K562 (cell line): ENCODE data around the gene SYF2. TPM values are rescaled to one million over a fixed set of nuclear protein-coding genes. Genes with fewer than 3 reads are reported as not detected.

Experiments
- ATAC-seq: fragments of 200-7000 bp; cut with Tn5 transposase; 3 replicates; pipeline ENCODE4 v1.9.1; 2020; ENCODE audit warnings: moderate library complexity
- BruUV-seq: library from RNA; stranded (reverse); fragments of 400-500 nt; replicated peaks from 2 replicates; lab custom pipeline; 2021; lab: Mats Ljungman, UMichigan
- CTCF ChIA-PET: fragments of 300-600 bp; formaldehyde crosslinking; extraction: SDS; loops from one replicate; lab custom pipeline; 2021; ENCODE audit warnings: low intra/inter-chr PET ratio; lab: Yijun Ruan, JAX
- POLR2A ChIA-PET: fragments of 300-600, 350-650 bp; sonication (Branson Sonifier 250); formaldehyde crosslinking; extraction: SDS; loops from one replicate; lab custom pipeline; 2021; ENCODE audit warnings: antibody characterized with exemption, inconsistent platforms; lab: Yijun Ruan, JAX
- DNase-seq, 4 experiments: peaks; one replicate each; pipeline versions ENCODE4 v3.0.0 to v3.0.0-alpha.2; 2011 to 2018; ENCODE audit warnings: low spot score in 3 of 4, mixed read lengths in 3 of 4; ENCODE audit errors: extremely low read depth in 1 of 4
- FAIRE-seq: peaks from 2 replicates; lab custom pipeline; 2011; peaks lifted over from hg19 to GRCh38; lab: Jason Lieb, UNC
- H2AFZ ChIP-seq: 2 replicates; pipeline ENCODE4 v1.6.0; 2011; ENCODE audit warnings: low read depth, low read length, control low read depth, inconsistent platforms
- H3K27ac ChIP-seq: fragments of 200-600 bp; 3 replicates; pipeline ENCODE4 v1.8.0; 2011; ENCODE audit warnings: low read depth, mild to moderate bottlenecking, control low read depth, inconsistent platforms, low read length, moderate library complexity, mixed read lengths; ENCODE audit errors: extremely low read depth
- H3K27me3 ChIP-seq, 2 experiments: fragments of 300-600 bp in 1 of 2; 2 replicates in 1 of 2; 3 replicates in 1 of 2; pipeline versions ENCODE4 v1.6.0 to v1.8.0; 2011; ENCODE audit warnings: inconsistent platforms in 2 of 2, low read length in 2 of 2, mild to moderate bottlenecking in 1 of 2, mixed read lengths in 1 of 2, moderate library complexity in 1 of 2; ENCODE audit not compliant: control insufficient read depth in 2 of 2, insufficient read depth in 2 of 2
- H3K36me3 ChIP-seq: fragments of 300-600 bp; 3 replicates; pipeline ENCODE4 v1.8.0; 2011; ENCODE audit warnings: mild to moderate bottlenecking, low read length, inconsistent platforms; ENCODE audit not compliant: control insufficient read depth, insufficient read depth
- H3K4me1 ChIP-seq, 2 experiments: fragments of 200-600 bp in 1 of 2; replicated peaks in 1 of 2; 2 replicates in 1 of 2; 3 replicates in 1 of 2; pipeline versions ENCODE4 v1.5.1 to v1.8.0; 2011; ENCODE audit warnings: inconsistent platforms in 2 of 2, low read length in 2 of 2, mild to moderate bottlenecking in 1 of 2, mixed read lengths in 1 of 2, moderate library complexity in 1 of 2; ENCODE audit not compliant: control insufficient read depth in 2 of 2, insufficient read depth in 2 of 2
- H3K4me2 ChIP-seq: 2 replicates; pipeline ENCODE4 v1.6.1; 2011; ENCODE audit warnings: low read length, control low read depth, inconsistent platforms, mixed read lengths; ENCODE audit not compliant: insufficient read depth
- H3K4me3 ChIP-seq: fragments of 200-600 bp; sonication (generic), shearing (Covaris generic); 2 replicates; pipeline ENCODE4 v1.5.1; 2016; ENCODE audit warnings: control low read depth, inconsistent platforms
- H3K79me2 ChIP-seq: fragments of 200-600 bp; 3 replicates; pipeline ENCODE4 v1.8.0; 2011; ENCODE audit warnings: low read length, inconsistent platforms; ENCODE audit not compliant: control insufficient read depth, insufficient read depth
- H3K9ac ChIP-seq, 2 experiments: 2 replicates each; pipeline versions ENCODE4 v1.6.0 to v1.6.1; 2011; ENCODE audit warnings: low read depth in 2 of 2, low read length in 2 of 2, control low read depth in 1 of 2, inconsistent platforms in 1 of 2, mild to moderate bottlenecking in 1 of 2, mixed read lengths in 1 of 2; ENCODE audit not compliant: insufficient read depth in 1 of 2
- H3K9me1 ChIP-seq: one replicate; pipeline ENCODE4 v1.6.0; 2011; ENCODE audit warnings: inconsistent platforms, mild to moderate bottlenecking, low read length, moderate library complexity; ENCODE audit not compliant: control insufficient read depth, insufficient read depth
- H3K9me3 ChIP-seq: replicated peaks from 2 replicates; pipeline ENCODE4 v1.5.1; 2011; ENCODE audit warnings: low read depth, low read length, inconsistent platforms; ENCODE audit not compliant: control insufficient read depth, insufficient read depth
- H4K20me1 ChIP-seq: replicated peaks from 2 replicates; pipeline ENCODE4 v1.6.1; 2011; ENCODE audit warnings: low read length, inconsistent platforms, mixed read lengths; ENCODE audit not compliant: control insufficient read depth, insufficient read depth
- ARHGAP35 ChIP-seq: fragments of 450-650 bp; IDR thresholded peaks from 2 replicates; pipeline ENCODE4 v1.6.1; 2018; ENCODE audit not compliant: partially characterized antibody
- ESRRA ChIP-seq: fragments of 450-650 bp; IDR thresholded peaks from 2 replicates; pipeline ENCODE4 v1.6.1; 2014; ENCODE audit warnings: low read depth, mild to moderate bottlenecking, moderate library complexity, borderline replicate concordance
- HNRNPLL ChIP-seq: fragments of 200-400 bp; formaldehyde crosslinking; IDR thresholded peaks from 2 replicates; pipeline ENCODE4 v1.6.1; 2017; ENCODE audit warnings: low read length, low read depth, mild to moderate bottlenecking; ENCODE audit not compliant: poor library complexity, severe bottlenecking
- MYBL2 ChIP-seq, 2 experiments: fragments of 450-650 bp in 1 of 2; sonication (generic) in 1 of 2; formaldehyde crosslinking in 1 of 2; IDR thresholded peaks; 2 replicates each; pipeline versions ENCODE4 v1.6.1 to v1.8.1; 2017 to 2022; ENCODE audit warnings: borderline replicate concordance in 1 of 2, inconsistent platforms in 1 of 2, low read depth in 1 of 2, mild to moderate bottlenecking in 1 of 2, missing genetic modification reagents in 1 of 2, moderate library complexity in 1 of 2
- NCOA6 ChIP-seq: fragments of 450-650 bp; IDR thresholded peaks from 2 replicates; pipeline ENCODE4 v1.6.1; 2017; ENCODE audit warnings: mild to moderate bottlenecking
- RBM14 ChIP-seq: fragments of 200-400 bp; formaldehyde crosslinking; IDR thresholded peaks from 2 replicates; pipeline ENCODE4 v1.6.1; 2018; ENCODE audit warnings: low read depth, mild to moderate bottlenecking, low read length, moderate library complexity, borderline replicate concordance; ENCODE audit not compliant: insufficient read depth
- RBM34 ChIP-seq: fragments of 200-400 bp; formaldehyde crosslinking; IDR thresholded peaks from 2 replicates; pipeline ENCODE4 v1.6.1; 2018; ENCODE audit warnings: low read length, borderline replicate concordance; ENCODE audit not compliant: insufficient read depth
- ZC3H8 ChIP-seq: fragments of 450-650 bp; IDR thresholded peaks from 2 replicates; pipeline ENCODE4 v1.6.1; 2017
- ZNF140 ChIP-seq: fragments of 250-450 bp; sonication (Bioruptor Pico); IDR thresholded peaks from 2 replicates; pipeline ENCODE4 v1.8.0; 2021; ENCODE audit warnings: moderate library complexity, mild to moderate bottlenecking, inconsistent platforms
- WGBS: fragments of 100-300 bp; shearing (Covaris generic); methylation state at CpG from one replicate; pipeline ENCODE4 v1.1.6; 2016; ENCODE audit warnings: low coverage, mixed read lengths; ENCODE audit not compliant: insufficient coverage; ENCODE audit errors: missing lambda C conversion rate; 5-methylcytosine and 5-hydroxymethylcytosine counted together
- in situ Hi-C: fragments of 300-500 bp; cut with MboI; formaldehyde crosslinking; loops from 4 replicates; pipeline ENCODE4 v1.15.0; 2018; ENCODE audit warnings: inconsistent platforms, mixed read lengths
- intact Hi-C: fragments of 100-400 bp; cut with micrococcal nuclease; formaldehyde crosslinking; loops from 2 replicates; pipeline ENCODE4 v1.14.2; 2022
- polyA plus RNA-seq, 8 experiments: library from polyadenylated mRNA; depleted of rRNA in 4 of 8; stranded (reverse) in 5 of 8; unstranded in 3 of 8; fragments of >200 nt; fragmentation: Nextera tagmentation in 2 of 8; fragmentation: Illumina TruSeq in 1 of 8; extraction: Ambion mirVana in 2 of 8; extraction: Trizol in 1 of 8; gene quantifications; 2 replicates each; pipeline versions ENCODE4 v1.2.1 to v1.2.3, GENCODE V29; 2011 to 2014; ENCODE audit warnings: inconsistent platforms in 1 of 8, missing spikeins in 1 of 8
- total RNA-seq, 7 experiments: library from RNA; depleted of rRNA in 6 of 7; stranded (reverse); fragments of >200 nt in 6 of 7; fragmentation: Illumina TruSeq in 2 of 7; extraction: Trizol in 2 of 7; gene quantifications; 2 replicates each; pipeline versions ENCODE4 v1.2.1 to v1.2.3, GENCODE V29; 2011 to 2021; ENCODE audit warnings: low replicate concordance in 1 of 7
- TF ChIP-seq, protein P1 (sequence below): fragments of 250-450 bp; sonication (Bioruptor Pico); IDR thresholded peaks from 2 replicates; pipeline ENCODE4 v1.8.0; 2021; ENCODE audit warnings: borderline replicate concordance, mild to moderate bottlenecking, moderate library complexity; ENCODE audit not compliant: poor library complexity, severe bottlenecking
- TF ChIP-seq, protein P2 (sequence below): fragments of 250-450 bp; sonication (Bioruptor Pico); IDR thresholded peaks from 2 replicates; pipeline ENCODE4 v1.5.0; 2021; ENCODE audit warnings: mild to moderate bottlenecking, moderate library complexity
- TF ChIP-seq, protein P3 (sequence below): fragments of 450-650 bp; IDR thresholded peaks from 2 replicates; pipeline ENCODE4 v1.6.1; 2016; ENCODE audit warnings: antibody characterized with exemption
- TF ChIP-seq, protein P4 (sequence below): fragments of 450-650 bp; formaldehyde crosslinking; conservative IDR thresholded peaks from 2 replicates; pipeline ENCODE4 v1.4.0; 2022; ENCODE audit warnings: mild to moderate bottlenecking, missing genetic modification characterization

The SYF2 gene
- total and polyA plus RNA-seq, 9 of the 15 experiments (the other 6 are each of a cell fraction or from before 2014, with no cell fraction given), result 20.9 to 69.0 (median 43.2) TPM

DNA sequence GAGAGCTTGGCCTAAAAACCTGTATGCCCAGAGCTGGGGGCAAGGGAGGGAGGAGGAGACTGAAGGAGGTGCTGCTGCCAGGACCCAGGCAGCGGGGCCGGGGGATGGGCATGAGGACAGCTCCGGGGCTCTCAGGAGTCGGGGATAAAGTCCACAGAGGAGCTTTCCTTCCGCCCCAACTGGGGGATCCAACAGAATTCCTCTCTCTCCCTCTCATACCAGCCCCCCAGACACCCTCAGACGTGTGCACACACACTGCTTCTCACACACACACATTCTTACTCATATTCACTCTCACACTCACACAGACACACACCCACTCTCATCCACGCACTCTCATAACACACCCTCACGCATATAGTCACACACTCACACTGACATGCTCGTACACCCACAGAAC is 39.1 kb downstream of the SYF2 start:
- 3% methylated on average over 8 of the region's 9 CpGs for WGBS
- CTCF ChIA-PET, result interaction anchor here (0.7 kb wide), 1 partner anchor 70 kb away, joined by 3 read pairs; no protein-coding TSS in a partner anchor

More for the DNA sequence above, 39.1 kb downstream of the SYF2 start:
- no peak overlapping the region for H3K4me2 ChIP-seq
- TF ChIP-seq ESRRA, result no peak
- TF ChIP-seq ZNF140 (CRISPR knock-in tag), result no peak
- TF ChIP-seq RBM14, result no peak
- TF ChIP-seq HNRNPLL, result no peak
- TF ChIP-seq, protein P1, sequence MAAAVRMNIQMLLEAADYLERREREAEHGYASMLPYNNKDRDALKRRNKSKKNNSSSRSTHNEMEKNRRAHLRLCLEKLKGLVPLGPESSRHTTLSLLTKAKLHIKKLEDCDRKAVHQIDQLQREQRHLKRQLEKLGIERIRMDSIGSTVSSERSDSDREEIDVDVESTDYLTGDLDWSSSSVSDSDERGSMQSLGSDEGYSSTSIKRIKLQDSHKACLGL (CRISPR knock-in tag), result no peak
- TF ChIP-seq, protein P2, sequence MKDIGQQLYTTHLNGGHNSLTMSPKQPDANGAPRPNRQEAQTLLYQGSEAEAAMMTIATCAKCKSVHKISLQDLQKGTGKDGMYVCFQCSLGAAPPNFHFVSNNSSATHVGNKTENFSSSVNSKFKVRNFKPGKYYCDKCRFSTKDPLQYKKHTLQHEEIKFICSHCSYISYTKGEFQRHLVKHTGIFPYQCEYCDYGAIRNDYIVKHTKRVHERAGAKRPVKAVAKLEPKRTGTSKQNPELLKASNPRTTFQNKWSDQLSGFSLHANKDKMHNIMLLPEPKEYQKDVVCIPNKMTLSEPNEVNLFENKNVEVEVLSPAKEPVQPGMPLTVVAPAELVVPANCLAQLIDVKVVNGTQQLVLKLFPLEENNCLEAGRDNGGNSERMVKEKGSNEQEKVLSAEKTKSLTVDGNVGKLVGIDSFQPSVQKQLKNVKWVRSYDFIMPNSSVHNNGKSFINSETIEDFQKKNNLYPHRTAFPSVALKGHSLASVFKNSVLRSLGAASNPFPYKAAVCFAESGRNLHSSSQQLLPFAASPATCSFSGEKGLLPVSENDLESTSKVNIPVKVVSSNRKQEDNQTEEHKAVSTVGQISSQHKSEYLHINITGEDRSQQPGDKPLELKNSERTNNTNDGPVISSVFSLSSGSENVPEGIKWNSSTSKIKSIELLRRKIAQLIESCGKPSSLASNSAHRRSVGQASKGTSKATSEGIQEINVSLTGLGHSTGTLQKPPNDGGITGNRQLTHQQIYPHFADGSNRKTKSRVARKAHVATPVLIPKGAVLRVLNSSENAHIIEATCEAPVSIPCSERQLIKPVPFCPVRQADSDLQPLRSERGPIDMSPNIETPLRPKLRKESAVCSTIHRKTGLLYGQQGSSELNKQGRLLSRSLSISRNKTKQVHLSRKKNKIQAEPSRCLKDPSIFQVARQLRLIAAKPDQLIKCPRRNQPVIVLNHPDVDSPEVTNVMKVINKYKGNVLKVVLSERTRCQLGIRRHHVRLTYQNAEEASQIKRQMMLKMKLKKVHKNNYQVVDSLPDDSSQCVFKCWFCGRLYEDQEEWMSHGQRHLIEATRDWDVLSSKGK (CRISPR knock-in tag), result no peak
- no peak for TF ChIP-seq RBM34
- TF ChIP-seq, protein P3, sequence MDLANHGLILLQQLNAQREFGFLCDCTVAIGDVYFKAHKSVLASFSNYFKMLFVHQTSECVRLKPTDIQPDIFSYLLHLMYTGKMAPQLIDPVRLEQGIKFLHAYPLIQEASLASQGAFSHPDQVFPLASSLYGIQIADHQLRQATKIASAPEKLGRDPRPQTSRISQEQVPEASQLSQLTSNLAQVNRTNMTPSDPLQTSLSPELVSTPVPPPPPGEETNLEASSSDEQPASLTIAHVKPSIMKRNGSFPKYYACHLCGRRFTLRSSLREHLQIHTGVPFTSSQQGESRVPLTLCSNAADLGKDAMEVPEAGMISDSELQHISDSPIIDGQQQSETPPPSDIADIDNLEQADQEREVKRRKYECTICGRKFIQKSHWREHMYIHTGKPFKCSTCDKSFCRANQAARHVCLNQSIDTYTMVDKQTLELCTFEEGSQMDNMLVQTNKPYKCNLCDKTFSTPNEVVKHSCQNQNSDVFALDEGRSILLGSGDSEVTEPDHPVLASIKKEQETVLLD, result 0 out of 2 replicates have a peak, but pooled peaks have one; percentile 24
- TF ChIP-seq, protein P4, sequence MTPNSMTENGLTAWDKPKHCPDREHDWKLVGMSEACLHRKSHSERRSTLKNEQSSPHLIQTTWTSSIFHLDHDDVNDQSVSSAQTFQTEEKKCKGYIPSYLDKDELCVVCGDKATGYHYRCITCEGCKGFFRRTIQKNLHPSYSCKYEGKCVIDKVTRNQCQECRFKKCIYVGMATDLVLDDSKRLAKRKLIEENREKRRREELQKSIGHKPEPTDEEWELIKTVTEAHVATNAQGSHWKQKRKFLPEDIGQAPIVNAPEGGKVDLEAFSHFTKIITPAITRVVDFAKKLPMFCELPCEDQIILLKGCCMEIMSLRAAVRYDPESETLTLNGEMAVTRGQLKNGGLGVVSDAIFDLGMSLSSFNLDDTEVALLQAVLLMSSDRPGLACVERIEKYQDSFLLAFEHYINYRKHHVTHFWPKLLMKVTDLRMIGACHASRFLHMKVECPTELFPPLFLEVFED, result 0 out of 2 replicates have a peak, but pooled peaks have one; percentile 13
- TF ChIP-seq MYBL2 (IDR thresholded peaks at IDR 0.05; ENCODE audit: low read depth), result peak; percentile 34; the same call in 1 of the 2 replicates
- TF ChIP-seq MYBL2 (CRISPR knock-in tag; IDR thresholded peaks at IDR 0.05; ENCODE audit: borderline replicate concordance), result no peak
- TF ChIP-seq ARHGAP35, result no peak
- TF ChIP-seq ZC3H8, result no peak
- TF ChIP-seq NCOA6, result no peak
- intact Hi-C loops (no loop called here), in situ Hi-C loops (no loop called here)
- peaks cover 31 to 81% of the 10 kb centered on the region in 2 experiments; a peak in 4 of 5 replicates for H3K27me3 ChIP-seq
- no peak overlapping the region for H3K27ac ChIP-seq
- BruUV-seq, result no TSS peak
- no peak for FAIRE-seq
- H3K9ac ChIP-seq, result no peak overlapping the region
- H3K9me1 ChIP-seq, result no peaks in the 10 kb centered on the region
- H3K79me2 ChIP-seq, result no peaks in the 10 kb centered on the region
- no peak overlapping the region for H2AFZ ChIP-seq
- H3K36me3 ChIP-seq, result no peaks in the 10 kb centered on the region
- no peaks in the 10 kb centered on the region for H3K9me3 ChIP-seq
- H3K4me3 ChIP-seq, result no peak overlapping the region
- POLR2A ChIA-PET, result no interaction called here
- peaks cover 0 to 11% of the 10 kb centered on the region in 2 experiments; a peak in 1 of 5 replicates for H3K4me1 ChIP-seq
- no peak for DNase-seq
- no peak for ATAC-seq
- H4K20me1 ChIP-seq, result no peaks in the 10 kb centered on the region; the same call in 1 of the 2 replicates
